Measurements from ENCODE around the gene CDKN2C.
"Not testable (repeated sequence)": the region's sequence is repeated elsewhere in the genome, so short reads cannot be mapped to it uniquely, and the experiment has no call there.

The CDKN2C gene

GRCh38 chr1:50980505-50980904 lies 10.5 kb downstream of the CDKN2C start:
- no peak for DNase-seq (ENCODE audit: low read depth)

DNA sequence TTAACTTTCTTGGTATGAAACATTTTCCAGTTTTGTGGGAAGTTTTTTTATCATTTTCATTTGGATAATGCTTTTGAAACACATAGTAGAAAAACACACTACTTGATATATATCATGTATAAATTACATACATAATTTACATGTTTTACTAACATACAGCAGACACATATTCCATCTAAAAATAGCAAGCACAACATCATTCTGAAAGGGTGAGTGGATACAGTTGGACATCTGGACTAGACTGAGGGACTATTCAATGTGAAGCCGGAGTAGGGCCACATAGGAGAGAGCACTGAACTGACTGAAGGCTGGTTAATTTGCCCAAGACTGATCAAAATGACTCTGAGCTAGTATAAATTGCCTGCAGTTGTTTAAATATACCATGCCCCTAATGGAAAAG lies 11.7 kb downstream of the CDKN2C start:
- no peak for DNase-seq (ENCODE audit: low read depth)

DNA sequence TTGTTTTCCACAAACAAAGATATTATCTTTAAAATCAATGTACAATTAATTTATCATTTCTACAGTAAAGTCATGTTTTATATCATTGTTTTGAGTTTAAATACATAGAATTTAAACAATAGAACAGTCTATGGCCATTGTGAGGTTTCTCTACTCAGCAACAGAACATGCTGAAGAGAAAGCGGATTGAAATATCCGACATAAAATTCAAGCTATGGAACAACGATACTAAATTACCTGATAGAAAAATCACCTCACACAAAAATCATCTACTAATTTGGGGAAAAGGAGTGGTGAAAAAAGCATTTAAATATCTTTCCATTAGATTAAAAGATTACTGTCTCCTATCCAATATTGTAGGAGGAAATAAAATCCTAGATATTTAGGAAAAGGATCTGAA lies 12.6 kb downstream of the CDKN2C start:
- no peak for DNase-seq (ENCODE audit: low read depth)

GRCh38 chr1:50983219-50983802 lies 13.3 kb downstream of the CDKN2C start:
- DNase-seq (ENCODE audit: low read depth): no peak

- DNase-seq (ENCODE audit: low read depth): no peak
Measured at GRCh38 chr1:50985094-50985493, 15.0 kb downstream of the CDKN2C start.

- DNase-seq (ENCODE audit: low read depth): no peak
Measured at GRCh38 chr1:50986653-50987052, 16.6 kb downstream of the CDKN2C start.

GRCh38 chr1:50989694-50990093 lies 19.6 kb downstream of the CDKN2C start:
- DNase-seq (ENCODE audit: low read depth): no peak

- DNase-seq (ENCODE audit: low read depth): no peak
Measured at GRCh38 chr1:50992532-50993318, 22.7 kb downstream of the CDKN2C start.

GRCh38 chr1:50993645-50994044 lies 23.6 kb downstream of the CDKN2C start:
- DNase-seq (ENCODE audit: low read depth): no peak

DNA sequence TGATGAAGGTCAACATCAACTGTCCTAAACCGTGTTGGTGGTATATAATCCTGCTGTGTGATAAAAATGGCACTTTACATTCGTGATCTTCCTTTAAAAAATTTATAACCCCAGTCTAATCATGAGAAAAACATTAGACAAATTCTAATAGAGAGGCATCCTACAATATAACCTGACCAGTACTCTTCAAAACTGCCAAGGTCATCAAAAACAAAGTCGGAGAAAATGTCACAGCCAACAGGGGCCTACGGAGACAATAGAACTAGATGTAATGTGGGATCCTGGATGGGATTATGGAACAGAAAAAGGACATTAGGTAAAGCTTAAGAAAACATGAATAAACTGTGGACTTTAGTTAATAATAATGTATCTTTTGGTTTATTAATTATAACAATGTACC lies 25.0 kb downstream of the CDKN2C start:
- no peak for DNase-seq (ENCODE audit: low read depth)

- no peak for DNase-seq (ENCODE audit: low read depth)
Measured at GRCh38 chr1:50995651-50996050, 25.6 kb downstream of the CDKN2C start.

DNA sequence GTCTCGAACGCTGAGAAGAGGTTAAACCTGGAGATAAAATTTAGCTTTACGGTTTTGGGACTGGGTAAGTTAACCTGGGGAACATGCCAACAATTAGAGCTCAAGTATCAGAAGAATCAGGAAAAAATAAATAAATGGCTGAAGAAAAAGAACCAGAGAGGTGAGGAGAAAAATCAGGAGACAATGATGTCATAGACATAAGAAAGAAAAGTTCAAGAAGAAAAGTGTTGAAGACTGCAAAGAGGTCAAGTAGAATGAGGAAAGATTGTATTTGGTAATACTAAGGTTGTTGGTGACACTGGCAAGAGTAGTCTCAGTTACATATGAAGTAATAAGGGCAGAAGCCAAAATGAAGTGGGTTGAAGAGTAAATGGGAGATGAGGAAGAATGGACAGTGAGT lies 26.0 kb downstream of the CDKN2C start:
- no peak for DNase-seq (ENCODE audit: low read depth)

DNA sequence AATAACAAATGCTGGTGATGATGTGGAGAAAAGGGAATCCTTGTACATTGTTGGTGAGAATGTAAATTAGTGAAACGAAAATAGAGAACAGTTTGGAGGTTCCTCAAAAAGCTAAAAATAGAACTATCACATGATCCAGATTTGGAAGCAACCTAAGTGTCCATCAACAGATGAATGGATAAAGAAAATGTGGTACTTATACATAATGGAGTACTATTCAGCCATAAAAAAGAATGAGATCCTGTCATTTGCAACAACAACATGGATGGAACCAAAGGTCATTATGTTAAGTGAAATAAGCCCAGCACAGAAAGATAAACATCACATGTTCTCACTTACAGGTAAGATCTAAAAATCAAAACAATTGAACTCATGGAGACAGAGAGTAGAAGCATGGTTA lies 29.3 kb downstream of the CDKN2C start:
- not testable (repeated sequence) for DNase-seq (ENCODE audit: low read depth)

GRCh38 chr1:51000160-51000559 lies 30.1 kb downstream of the CDKN2C start:
- no peak for DNase-seq (ENCODE audit: low read depth)

GRCh38 chr1:51000651-51001050 lies 30.6 kb downstream of the CDKN2C start:
- DNase-seq (ENCODE audit: low read depth): no peak

- DNase-seq (ENCODE audit: low read depth): no peak
Measured at GRCh38 chr1:51002516-51002915, 32.5 kb downstream of the CDKN2C start.

- not testable (repeated sequence) for DNase-seq (ENCODE audit: low read depth)
Measured at GRCh38 chr1:51005549-51005948, 35.5 kb downstream of the CDKN2C start.

GRCh38 chr1:51009381-51009780 lies 39.3 kb downstream of the CDKN2C start:
- DNase-seq (ENCODE audit: low read depth): no peak

DNA sequence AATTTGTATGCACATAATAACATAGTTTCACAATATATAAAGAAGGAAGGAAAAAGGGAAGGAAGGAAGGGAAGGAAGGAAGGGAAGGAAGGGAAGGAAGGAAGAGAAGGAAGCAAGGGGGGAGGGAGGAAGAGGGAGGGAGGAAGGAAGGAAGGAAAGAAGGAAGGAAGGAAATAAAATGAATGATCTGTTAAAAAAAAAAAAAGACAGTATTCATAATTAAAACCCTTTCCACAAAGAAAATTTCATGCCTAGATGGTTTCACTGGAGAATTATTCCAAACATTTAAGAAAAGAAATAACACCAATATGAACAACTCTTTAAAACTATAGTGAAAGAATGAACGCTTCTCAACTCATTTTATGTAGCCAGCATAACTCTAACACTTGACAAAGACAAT lies 44.8 kb downstream of the CDKN2C start:
- DNase-seq (ENCODE audit: low read depth): no peak

GRCh38 chr1:51019811-51020210 lies 49.8 kb downstream of the CDKN2C start:
- no peak for DNase-seq (ENCODE audit: low read depth)
